IMR-90 (cell line): ENCODE data around the gene AGK. TPM values are rescaled to one million over a fixed set of nuclear protein-coding genes. Genes with fewer than 3 reads are reported as not detected.

Experiments used
- ATAC-seq: fragments of 200-7000 bp; cut with Tn5 transposase; 2 replicates; pipeline ENCODE4 v1.9.1; 2020; ENCODE audit warnings: low read depth, mild to moderate bottlenecking, moderate library complexity
- BruUV-seq: library from RNA; stranded (reverse); fragments of 400-500 nt; replicated peaks from 2 replicates; lab custom pipeline; 2021; lab: Mats Ljungman, UMichigan
- CTCF ChIA-PET: fragments of 300-600 bp; formaldehyde crosslinking; extraction: SDS; loops from one replicate; lab custom pipeline; 2021; ENCODE audit warnings: antibody characterized with exemption; lab: Yijun Ruan, JAX
- POLR2A ChIA-PET: fragments of 300-600 bp; sonication (Branson Sonifier 250); formaldehyde crosslinking; loops from one replicate; lab custom pipeline; 2022; ENCODE audit warnings: antibody characterized with exemption; ENCODE audit not compliant: unreplicated experiment; lab: Charles Lee
- DNase-seq: peaks from one replicate; pipeline ENCODE4 v3.0.0; 2013
- H2AFZ ChIP-seq: replicated peaks from 2 replicates; pipeline ENCODE3; 2013; ENCODE audit warnings: low read length, mild to moderate bottlenecking; ENCODE audit not compliant: poor library complexity
- H2AK5ac ChIP-seq: 2 replicates; pipeline ENCODE4 v1.6.1; 2013; ENCODE audit warnings: low read depth, low read length, inconsistent platforms
- H2AK9ac ChIP-seq: replicated peaks from 2 replicates; pipeline ENCODE3; 2013; ENCODE audit warnings: mild to moderate bottlenecking, low read depth, low read length, moderate library complexity; ENCODE audit not compliant: poor library complexity
- H2BK120ac ChIP-seq: 2 replicates; pipeline ENCODE4 v1.6.1; 2013; ENCODE audit warnings: low read depth, low read length, inconsistent platforms
- H2BK15ac ChIP-seq: 3 replicates; pipeline ENCODE4 v1.6.1; 2013; ENCODE audit warnings: low read depth, low read length, inconsistent platforms
- H2BK20ac ChIP-seq: 2 replicates; pipeline ENCODE4 v1.6.1; 2013; ENCODE audit warnings: low read depth, mild to moderate bottlenecking, inconsistent platforms, low read length, moderate library complexity
- H2BK5ac ChIP-seq: 2 replicates; pipeline ENCODE4 v1.6.1; 2013; ENCODE audit warnings: mild to moderate bottlenecking, low read depth, low read length, inconsistent platforms; ENCODE audit not compliant: poor library complexity, severe bottlenecking
- H3K14ac ChIP-seq: replicated peaks from 2 replicates; pipeline ENCODE4 v1.6.1; 2013; ENCODE audit warnings: low read depth, low read length, inconsistent platforms
- H3K18ac ChIP-seq: 2 replicates; pipeline ENCODE4 v1.6.1; 2013; ENCODE audit warnings: low read depth, low read length, control low read depth
- H3K23ac ChIP-seq: 2 replicates; pipeline ENCODE4 v1.6.1; 2013; ENCODE audit warnings: low read depth, low read length, inconsistent platforms
- H3K27ac ChIP-seq: 2 replicates; pipeline ENCODE4 v1.5.1; 2013; ENCODE audit warnings: mild to moderate bottlenecking, control low read depth, low read length; ENCODE audit not compliant: insufficient read depth
- H3K27me3 ChIP-seq: 2 replicates; pipeline ENCODE4 v1.6.1; 2013; ENCODE audit warnings: low read length; ENCODE audit not compliant: control insufficient read depth, insufficient read depth
- H3K36me3 ChIP-seq: 2 replicates; pipeline ENCODE4 v1.6.1; 2013; ENCODE audit warnings: low read length, mixed read lengths; ENCODE audit not compliant: control insufficient read depth, insufficient read depth
- H3K4ac ChIP-seq: 2 replicates; pipeline ENCODE4 v1.6.1; 2013; ENCODE audit warnings: low read depth, low read length, inconsistent platforms
- H3K4me1 ChIP-seq: 2 replicates; pipeline ENCODE4 v1.6.1; 2013; ENCODE audit warnings: low read length, mixed read lengths; ENCODE audit not compliant: control insufficient read depth, insufficient read depth
- H3K4me2 ChIP-seq: 2 replicates; pipeline ENCODE4 v1.6.1; 2013; ENCODE audit warnings: low read depth, mild to moderate bottlenecking, control low read depth, low read length, moderate library complexity
- H3K4me3 ChIP-seq: 2 replicates; pipeline ENCODE4 v1.5.1; 2013; ENCODE audit warnings: low read depth, mild to moderate bottlenecking, control low read depth, low read length, moderate library complexity; ENCODE audit not compliant: insufficient read depth
- H3K56ac ChIP-seq: 2 replicates; pipeline ENCODE4 v1.6.1; 2013; ENCODE audit warnings: low read length, inconsistent platforms; ENCODE audit not compliant: insufficient read depth; ENCODE audit errors: extremely low read depth
- H3K79me1 ChIP-seq, 2 experiments: 2 replicates each; pipeline ENCODE4 v1.6.1; 2013; ENCODE audit warnings: low read length in 2 of 2, inconsistent platforms in 1 of 2, low read depth in 1 of 2
- H3K9ac ChIP-seq: 2 replicates; pipeline ENCODE4 v1.6.1; 2013; ENCODE audit warnings: low read depth, low read length, control low read depth
- H3K9me1 ChIP-seq: 2 replicates; pipeline ENCODE4 v1.6.1; 2013; ENCODE audit warnings: low read length, inconsistent platforms; ENCODE audit not compliant: insufficient read depth
- H3K9me3 ChIP-seq: 2 replicates; pipeline ENCODE4 v1.6.1; 2013; ENCODE audit warnings: low read length; ENCODE audit not compliant: control insufficient read depth, insufficient read depth
- H4K20me1 ChIP-seq: 2 replicates; pipeline ENCODE4 v1.6.1; 2013; ENCODE audit warnings: low read length, inconsistent platforms; ENCODE audit not compliant: insufficient read depth
- H4K5ac ChIP-seq: 2 replicates; pipeline ENCODE4 v1.6.1; 2013; ENCODE audit warnings: mild to moderate bottlenecking, low read depth, low read length, control low read depth
- H4K8ac ChIP-seq, 2 experiments: 2 replicates each; pipeline ENCODE4 v1.6.1; 2013; ENCODE audit warnings: low read depth in 2 of 2, low read length in 2 of 2, control low read depth in 1 of 2, inconsistent platforms in 1 of 2
- H4K91ac ChIP-seq: 2 replicates; pipeline ENCODE4 v1.6.1; 2013; ENCODE audit warnings: low read depth, low read length, inconsistent platforms; ENCODE audit not compliant: insufficient read depth
- CEBPB ChIP-seq: IDR thresholded peaks from 2 replicates; pipeline ENCODE4 v1.6.1; 2012; ENCODE audit warnings: low read depth, low read length, improper control_type of control experiment
- MAFK ChIP-seq: IDR thresholded peaks from 2 replicates; pipeline ENCODE4 v1.6.1; 2012; ENCODE audit warnings: low read depth, low read length, improper control_type of control experiment
- MAZ ChIP-seq: IDR thresholded peaks from 2 replicates; pipeline ENCODE4 v1.6.1; 2012; ENCODE audit warnings: low read depth, mild to moderate bottlenecking, low read length, improper control_type of control experiment, moderate library complexity, borderline replicate concordance
- NFE2L2 ChIP-seq: fragments of 150-350 bp; IDR thresholded peaks from 2 replicates; pipeline ENCODE4 v1.6.1; 2016; ENCODE audit warnings: low read depth, mild to moderate bottlenecking, low read length
- POLR2A ChIP-seq: IDR thresholded peaks from 2 replicates; pipeline ENCODE4 v1.6.1; 2012; ENCODE audit warnings: mild to moderate bottlenecking, low read depth, low read length
- RAD21 ChIP-seq: IDR thresholded peaks from 2 replicates; pipeline ENCODE4 v1.6.1; 2012; ENCODE audit warnings: low read length, improper control_type of control experiment
- SMC3 ChIP-seq: fragments of 150-350 bp; IDR thresholded peaks from 2 replicates; pipeline ENCODE4 v1.6.1; 2016; ENCODE audit warnings: low read depth, mild to moderate bottlenecking, antibody characterized with exemption, low read length, moderate library complexity
- WGBS, 2 experiments: methylation state at CpG; one replicate each; pipeline versions ENCODE4 v1.1.5 to v1.1.7; 2013; ENCODE audit warnings: missing lambda C conversion rate in 2 of 2; ENCODE audit not compliant: insufficient read length in 1 of 2; ENCODE audit errors: extremely low coverage in 2 of 2; 5-methylcytosine and 5-hydroxymethylcytosine counted together
- dilution Hi-C: fragments of 300-500 bp; cut with HindIII; formaldehyde crosslinking; loops from one replicate; pipeline ENCODE4 v1.14.3; 2018; ENCODE audit warnings: low sequenced_read_pairs; ENCODE audit not compliant: unreplicated experiment
- in situ Hi-C: fragments of 300-500 bp; cut with MboI; formaldehyde crosslinking; loops from 3 replicates; pipeline ENCODE4 v1.14.3; 2019; ENCODE audit warnings: low sequenced_read_pairs, inconsistent platforms, mixed read lengths
- intact Hi-C: fragments of 100-400 bp; cut with micrococcal nuclease; formaldehyde crosslinking; loops from 2 replicates; pipeline ENCODE4 v1.10.0; 2022
- polyA plus RNA-seq, 3 experiments: library from polyadenylated mRNA; depleted of rRNA; stranded (reverse); fragments of >200 nt; gene quantifications; 2 replicates each; pipeline ENCODE4 v1.2.3, GENCODE V29; 2012; ENCODE audit warnings: low replicate concordance in 1 of 3
- total RNA-seq: library from RNA; depleted of rRNA; stranded (reverse); fragments of >200 nt; gene quantifications from 2 replicates; pipeline ENCODE4 v1.2.3, GENCODE V29; 2012
- TF ChIP-seq, protein P1 (sequence below): conservative IDR thresholded peaks from 2 replicates; pipeline ENCODE4 v1.5.1; 2012; ENCODE audit warnings: mild to moderate bottlenecking, low read depth, low read length, improper control_type of control experiment

Gene AGK
- total and polyA plus RNA-seq, 2 of the 4 experiments (the other 2 are of a cell fraction), result 35.5 to 37.3 TPM

DNA sequence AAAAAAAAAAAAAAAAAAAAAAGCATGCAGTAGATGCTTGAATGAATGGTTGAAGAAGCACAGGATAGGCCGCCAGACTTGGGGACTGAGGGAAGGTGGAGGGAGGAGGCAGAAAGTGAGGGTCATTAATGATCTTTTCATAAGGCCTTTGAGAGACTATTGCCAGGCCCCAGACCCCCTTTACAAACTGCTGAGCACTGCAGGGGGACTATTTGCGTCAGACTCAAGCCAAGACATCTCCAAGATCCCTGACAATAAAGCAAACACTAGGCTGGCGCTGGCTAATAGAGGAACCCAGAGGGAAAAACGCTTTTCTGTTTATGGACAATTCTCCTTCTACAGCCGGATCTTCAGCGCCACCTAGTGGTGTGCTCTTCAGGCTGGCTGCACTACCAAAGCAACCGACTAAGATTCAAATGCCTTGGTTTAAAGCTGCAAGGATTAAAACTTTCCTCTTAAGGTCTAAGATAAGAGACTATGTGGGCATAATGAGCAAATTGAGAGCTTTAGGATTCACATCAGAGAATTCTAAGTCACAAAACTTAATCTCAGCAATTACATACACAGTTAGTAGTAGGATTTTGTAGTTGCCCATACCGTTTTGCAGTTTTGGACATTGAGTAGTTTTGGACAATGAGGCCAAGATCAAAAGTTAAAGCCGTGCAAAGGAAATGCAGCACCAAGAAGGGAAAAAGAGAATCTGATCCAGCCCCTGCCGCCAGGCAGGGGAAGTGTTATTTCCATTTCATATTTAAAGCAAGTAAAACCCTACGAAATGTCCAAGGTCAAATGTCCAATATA lies 17.9 kb upstream of the AGK start:
- Histone ChIP-seq H3K27me3 (0 out of 2 replicates have a peak, but pooled peaks cover 2% of the 10 kb centered on the region), H3K4me2 (no peak overlapping the region), H3K79me1 (no peaks in the 10 kb centered on the region), H4K8ac (no peak overlapping the region), H4K91ac (no peak overlapping the region), H4K20me1 (no peaks in the 10 kb centered on the region), H3K23ac (no peak overlapping the region), H3K9ac (no peak overlapping the region), H3K4ac (no peak overlapping the region), H3K56ac (no peak overlapping the region), H2BK20ac (no peak overlapping the region), H2AFZ (peak overlapping the region; percentile 78), H4K5ac (no peak overlapping the region), H3K18ac (no peak overlapping the region), H3K9me1 (no peaks in the 10 kb centered on the region), H3K27ac (no peak overlapping the region), H3K4me3 (no peak overlapping the region), H2BK15ac (no peak overlapping the region), H2BK5ac (no peak overlapping the region), H2AK9ac (no peak overlapping the region), H2AK5ac (no peak overlapping the region), H3K14ac (no peak overlapping the region), H3K4me1 (no peaks in the 10 kb centered on the region), H3K36me3 (no peaks in the 10 kb centered on the region), H2BK120ac (no peak overlapping the region), H3K9me3 (no peaks in the 10 kb centered on the region)
- DNase-seq (peak; percentile 74), ATAC-seq (peak; percentile 89)
- WGBS, 2 experiments, result 0% methylated on average over 2 of the region's 11 CpGs; no CpG with 5 or more reads in 1 of the 2 experiments
- ChIA-PET POLR2A (no interaction called here), CTCF (interaction anchor here (0.6 to 2.0 kb wide), 14 partner anchors 9 to 722 kb away, joined by 3 to 9 read pairs (median 5); partner anchors contain the start of genes AGK and MRPS33)
- dilution Hi-C loops, result no loop called here
- in situ Hi-C loops, result loop anchor here (10.0 to 25.0 kb wide), 2 partner anchors 721 to 849 kb away; no protein-coding TSS in a partner anchor
- intact Hi-C loops, result loop anchor here (1.0 to 10.0 kb wide), 7 partner anchors 117 to 872 kb away; partner anchors contain the start of genes MRPS33 and SSBP1
- no TSS peak for BruUV-seq
- TF ChIP-seq MAZ, result no peak
- no peak for TF ChIP-seq MAFK
- peak; percentile 80 for TF ChIP-seq RAD21
- no peak for TF ChIP-seq NFE2L2
- TF ChIP-seq, protein P1, sequence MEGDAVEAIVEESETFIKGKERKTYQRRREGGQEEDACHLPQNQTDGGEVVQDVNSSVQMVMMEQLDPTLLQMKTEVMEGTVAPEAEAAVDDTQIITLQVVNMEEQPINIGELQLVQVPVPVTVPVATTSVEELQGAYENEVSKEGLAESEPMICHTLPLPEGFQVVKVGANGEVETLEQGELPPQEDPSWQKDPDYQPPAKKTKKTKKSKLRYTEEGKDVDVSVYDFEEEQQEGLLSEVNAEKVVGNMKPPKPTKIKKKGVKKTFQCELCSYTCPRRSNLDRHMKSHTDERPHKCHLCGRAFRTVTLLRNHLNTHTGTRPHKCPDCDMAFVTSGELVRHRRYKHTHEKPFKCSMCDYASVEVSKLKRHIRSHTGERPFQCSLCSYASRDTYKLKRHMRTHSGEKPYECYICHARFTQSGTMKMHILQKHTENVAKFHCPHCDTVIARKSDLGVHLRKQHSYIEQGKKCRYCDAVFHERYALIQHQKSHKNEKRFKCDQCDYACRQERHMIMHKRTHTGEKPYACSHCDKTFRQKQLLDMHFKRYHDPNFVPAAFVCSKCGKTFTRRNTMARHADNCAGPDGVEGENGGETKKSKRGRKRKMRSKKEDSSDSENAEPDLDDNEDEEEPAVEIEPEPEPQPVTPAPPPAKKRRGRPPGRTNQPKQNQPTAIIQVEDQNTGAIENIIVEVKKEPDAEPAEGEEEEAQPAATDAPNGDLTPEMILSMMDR, result peak; percentile 82
- peak; percentile 63 for TF ChIP-seq SMC3
- no peak for TF ChIP-seq CEBPB
- no peak for TF ChIP-seq POLR2A
